ENCODE data around the gene UBE2I.
"Not testable (repeated sequence)": the region's sequence is repeated elsewhere in the genome, so short reads cannot be mapped to it uniquely, and the experiment has no call there.

Gene UBE2I

DNA sequence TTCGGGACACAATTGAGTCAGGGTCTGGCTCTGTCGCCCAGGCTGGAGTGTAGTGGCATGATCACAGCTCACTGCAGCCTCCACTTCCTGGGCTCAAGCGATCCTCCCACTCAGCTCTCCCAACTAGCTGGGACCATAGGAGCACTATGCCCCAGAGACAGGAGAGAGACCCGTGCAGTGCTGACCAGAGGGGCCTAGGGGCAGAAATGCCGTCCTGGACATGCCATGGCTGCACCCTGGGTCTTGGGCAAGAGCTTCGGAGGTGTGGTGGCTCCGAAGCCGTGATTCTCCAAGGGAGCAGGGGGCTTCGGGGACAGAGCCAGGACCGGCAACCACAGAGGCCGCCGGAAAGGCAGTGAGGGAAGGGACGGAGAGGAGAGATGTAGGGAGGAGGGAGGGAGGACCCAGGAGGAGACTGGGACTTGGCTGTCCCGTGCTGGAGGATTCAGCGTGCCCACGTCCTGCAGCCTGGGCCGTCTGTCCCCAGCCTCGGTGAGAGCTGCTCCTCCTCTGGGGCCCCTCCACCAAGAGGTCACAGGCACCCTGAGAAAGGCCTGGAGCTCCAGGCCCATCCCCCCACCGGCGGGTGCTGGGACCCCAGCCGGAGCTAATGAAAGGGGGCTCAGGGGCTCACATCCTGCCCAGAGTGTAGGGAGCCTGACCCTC, 31.7 kb upstream of the UBE2I start:
- DNase-seq = no peak

DNA sequence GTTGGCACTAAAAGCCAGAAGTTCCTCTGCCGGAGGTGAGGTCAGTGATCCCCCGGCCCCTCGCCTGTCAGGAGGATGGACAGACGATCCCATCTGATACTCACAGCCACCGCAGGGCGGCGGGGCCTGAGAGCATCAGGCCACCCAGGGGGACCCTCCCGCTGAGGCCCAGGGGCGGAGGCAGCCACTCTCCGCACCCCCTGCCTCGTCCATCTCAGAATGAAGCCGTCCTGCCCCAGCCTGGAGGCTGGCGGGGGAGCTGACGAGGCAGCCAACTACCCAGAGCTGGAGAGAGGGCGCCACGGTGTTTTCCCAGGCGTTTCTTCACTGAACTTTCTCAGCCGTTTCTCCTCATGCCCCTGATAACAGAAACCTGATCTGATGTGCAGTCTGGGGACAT, 31.0 kb upstream of the UBE2I start:
- DNase-seq = no peak

DNA sequence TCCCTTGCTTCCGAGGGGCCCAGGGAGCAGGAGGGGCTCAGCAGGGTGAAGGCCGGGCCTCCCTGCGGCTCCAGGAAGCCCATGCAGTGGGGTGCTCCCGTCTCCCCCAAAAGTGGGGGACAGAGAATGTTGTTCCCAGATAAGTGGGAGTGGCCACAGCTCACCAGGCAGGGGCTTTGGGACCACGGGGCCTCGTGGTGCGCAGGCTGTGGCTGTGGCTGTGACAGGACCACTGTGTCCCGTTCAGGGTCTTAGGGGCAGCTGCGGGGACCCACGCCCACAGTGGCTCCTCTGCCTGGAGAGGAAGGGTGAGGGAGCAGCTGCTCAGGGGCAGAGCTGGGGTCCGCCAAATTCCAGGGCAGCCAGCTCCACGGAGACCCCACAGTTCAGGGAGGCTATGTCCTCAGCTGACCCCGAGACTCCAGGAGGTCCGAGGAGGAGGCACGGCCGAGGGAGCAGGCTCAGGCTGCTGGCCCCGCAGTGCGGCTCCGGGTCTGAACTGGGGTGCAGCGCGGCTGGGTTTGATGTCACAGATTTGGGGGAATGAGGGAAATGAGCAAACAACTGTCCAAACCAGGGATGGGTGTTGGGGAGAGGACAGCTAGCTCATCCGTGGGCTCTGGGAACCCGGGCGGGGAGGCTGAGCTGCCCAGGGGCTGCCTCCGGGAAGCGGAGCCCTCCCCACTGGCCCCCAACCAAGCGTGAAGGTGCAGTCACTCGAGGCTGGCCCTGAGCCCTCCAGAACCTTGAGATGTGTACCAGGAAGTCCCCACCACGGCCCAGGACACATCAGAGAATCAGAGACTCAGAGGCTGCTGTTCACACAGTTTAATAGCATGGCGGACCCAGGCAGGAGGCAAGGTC, 30.1 kb upstream of the UBE2I start:
- DNase-seq = no peak

DNA sequence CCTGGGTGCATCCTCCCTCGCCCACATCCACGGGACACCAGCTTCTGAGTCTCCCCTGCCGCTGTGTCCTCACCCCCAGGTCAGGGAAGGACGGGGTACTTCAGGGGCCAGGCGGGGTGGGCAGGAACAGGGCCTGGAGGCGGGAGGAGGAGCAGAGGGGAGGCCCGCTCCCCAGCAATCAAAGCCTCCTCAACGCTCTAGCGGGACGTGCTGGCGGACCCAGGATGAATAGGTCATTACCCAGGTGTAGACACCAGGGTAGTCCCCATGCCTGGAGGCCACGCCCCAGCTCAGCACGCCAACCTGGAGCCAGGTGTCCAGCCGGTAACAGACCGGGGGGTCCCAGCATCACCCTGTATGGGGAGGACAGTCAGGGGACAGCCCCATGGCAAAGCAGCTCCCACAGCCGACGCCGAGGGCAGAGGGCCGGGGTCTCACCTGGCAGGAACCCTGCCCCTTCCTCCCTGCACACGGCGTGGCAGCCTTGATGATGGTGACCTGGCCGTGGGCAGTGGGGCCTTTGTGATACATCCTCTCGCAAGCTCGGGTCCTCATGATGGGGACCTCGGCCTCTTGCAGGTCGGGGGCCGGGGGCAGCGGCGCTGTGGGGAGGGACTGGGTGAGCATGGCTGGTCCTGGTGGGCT, 29.4 kb upstream of the UBE2I start:
- no peak for DNase-seq

DNA sequence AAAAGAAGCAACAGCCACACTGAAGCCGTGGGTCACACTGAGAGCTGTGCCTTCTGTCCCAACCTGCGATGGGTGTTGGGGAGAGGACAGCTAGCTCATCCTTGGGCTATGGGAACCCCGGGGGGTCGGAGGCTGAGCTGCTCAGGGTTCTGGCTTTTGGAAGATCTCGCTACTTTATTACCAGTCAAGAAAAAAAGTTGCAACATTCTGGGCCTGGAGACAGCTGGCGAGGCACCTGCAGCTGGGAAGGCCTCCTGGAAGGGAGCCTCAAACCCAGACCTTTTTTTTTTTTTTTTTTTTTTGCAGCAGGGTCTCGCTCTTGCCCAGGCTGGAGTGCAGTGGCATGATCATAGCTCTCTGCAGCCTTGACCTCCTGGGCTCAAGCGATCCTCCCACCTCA, 28.7 kb upstream of the UBE2I start:
- DNase-seq = no peak

DNA sequence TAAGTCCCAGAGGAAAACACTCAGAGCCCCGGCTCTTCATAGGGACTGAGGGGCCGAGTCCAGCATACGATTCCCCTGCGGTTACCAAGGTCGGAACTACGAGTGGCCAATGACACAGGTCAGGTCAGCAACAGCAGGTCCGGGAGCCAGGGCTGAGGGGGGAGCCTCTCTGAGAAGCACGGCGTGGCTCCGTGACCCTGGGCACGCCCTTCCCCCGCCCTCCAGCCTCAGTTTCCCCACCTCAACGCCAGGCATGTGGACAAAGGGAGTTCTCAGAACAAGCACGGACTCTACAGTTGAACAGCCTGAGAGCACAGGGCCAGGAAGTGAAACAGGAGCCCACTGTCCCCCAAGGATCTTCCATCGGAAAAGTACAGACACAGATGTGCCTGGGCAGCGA, 27.9 kb upstream of the UBE2I start:
- DNase-seq = no peak

DNA sequence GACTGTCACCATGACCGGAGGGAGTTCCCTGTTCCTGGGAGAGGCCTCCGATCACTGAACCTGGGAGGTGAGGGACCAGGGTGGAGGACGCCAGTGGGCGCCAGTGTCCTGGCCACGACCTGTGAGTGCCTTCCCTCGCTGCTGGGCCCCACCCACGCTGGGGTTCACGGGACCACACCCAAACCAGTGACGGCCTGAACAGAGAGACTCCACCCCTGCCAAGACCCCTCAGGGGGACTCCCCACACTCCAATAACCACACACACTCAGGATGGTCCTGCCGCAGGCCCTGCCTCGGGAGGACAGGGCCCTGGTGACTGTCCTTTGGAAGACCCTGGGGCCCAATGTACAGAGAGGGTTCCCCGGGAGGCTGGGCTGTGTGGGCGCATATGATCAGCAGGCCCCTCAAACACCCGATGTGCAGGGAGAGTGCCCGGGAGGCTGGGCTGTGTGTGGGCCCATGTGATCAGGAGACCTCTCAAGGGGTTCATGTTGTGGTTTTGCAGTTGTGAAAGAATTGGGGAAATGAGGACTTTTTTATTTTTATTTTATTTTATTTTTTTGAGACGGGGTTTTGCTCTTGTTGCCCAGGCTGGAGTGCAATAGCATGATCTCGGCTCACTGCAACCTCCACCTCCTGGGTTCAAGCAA, 27.0 kb upstream of the UBE2I start:
- no peak for DNase-seq

DNA sequence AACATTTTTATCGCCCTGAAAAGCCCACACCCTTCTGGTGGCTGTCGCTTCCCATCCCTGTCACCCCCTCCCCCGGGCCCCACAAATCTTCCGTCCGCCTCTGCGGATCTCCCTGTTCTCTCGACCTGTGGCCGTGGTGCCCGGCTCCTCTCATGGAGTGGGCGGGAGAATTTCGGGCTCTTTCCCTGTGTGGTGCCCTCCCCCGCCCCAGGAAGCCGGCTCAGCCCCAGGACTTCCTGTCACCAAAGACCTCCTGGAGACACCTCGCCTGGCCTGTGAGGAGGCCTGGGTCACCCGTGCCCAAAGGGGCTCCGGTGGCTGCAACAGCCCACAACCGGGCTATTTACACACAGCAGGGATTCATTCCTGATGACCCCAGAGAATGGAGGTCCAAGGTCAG, 26.1 kb upstream of the UBE2I start:
- DNase-seq = no peak

DNA sequence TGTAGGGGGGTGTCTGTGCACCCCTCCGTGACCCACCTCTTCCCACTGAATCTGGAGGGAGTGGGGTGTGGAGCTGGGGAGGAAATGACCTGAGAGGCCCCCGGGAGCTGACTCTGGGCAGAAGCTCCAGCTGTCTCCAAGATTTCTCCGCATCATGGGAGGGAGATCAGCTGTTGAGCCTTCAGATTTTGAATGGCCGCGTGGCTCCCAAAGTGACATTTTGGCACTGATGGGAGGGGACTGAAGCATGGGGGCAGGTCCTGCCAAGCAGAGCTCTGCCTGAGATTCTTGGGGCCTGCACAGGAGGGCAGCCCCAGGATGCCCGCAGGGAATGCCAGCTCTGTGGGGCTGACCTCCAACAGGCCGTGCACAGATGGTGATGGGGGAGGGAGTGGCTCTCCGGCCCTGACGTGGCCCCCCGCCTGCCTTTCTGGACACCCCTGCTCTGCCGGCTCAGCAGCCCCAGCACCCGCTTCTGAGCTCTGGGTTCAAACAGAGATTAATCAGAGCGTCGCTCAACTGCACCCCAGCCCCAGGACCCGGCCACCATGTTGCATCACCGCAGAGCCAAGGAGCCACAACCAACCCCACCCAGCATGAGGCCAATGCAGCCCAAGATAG, 25.3 kb upstream of the UBE2I start:
- DNase-seq = no peak

DNA sequence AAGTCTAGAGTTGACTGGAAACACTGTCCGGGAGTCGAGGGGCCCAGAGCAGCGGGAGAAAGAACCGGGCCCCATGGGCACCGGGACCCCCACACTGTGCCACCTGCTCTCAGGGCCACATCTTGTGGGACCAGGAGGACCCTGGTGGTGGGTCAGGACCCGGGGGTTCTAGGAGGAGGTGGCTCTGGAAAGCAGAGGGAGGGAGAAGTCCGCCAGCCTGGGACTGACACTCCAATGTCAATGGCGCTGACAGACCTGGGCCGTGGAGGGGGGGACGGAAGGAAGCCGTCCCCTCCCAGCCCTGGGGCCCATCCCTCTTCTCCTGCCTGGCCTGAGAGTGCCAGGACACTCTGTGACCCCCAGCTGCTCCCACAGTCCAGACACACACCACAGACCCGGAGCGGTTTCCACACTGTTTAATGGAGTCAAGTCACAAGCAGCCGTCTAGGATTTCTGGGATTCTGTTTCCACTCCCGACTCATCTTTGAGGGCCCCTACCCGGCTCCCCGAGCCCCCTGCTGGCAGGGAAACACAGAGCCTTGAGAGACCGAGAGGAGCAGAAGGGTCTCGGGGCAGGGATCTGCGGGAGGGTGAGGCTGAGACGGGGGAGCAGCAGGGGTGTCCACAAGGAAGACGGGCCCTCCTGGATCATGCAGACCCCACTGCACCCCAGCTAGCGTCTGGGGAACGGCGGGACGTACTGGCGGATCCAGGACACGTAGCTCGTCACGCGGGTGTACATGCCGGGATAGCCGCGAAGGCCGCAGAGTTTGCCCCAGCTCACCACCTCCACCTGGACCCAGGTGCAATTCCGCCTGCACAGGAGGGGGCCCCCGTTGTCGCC, 23.5 kb upstream of the UBE2I start:
- DNase-seq = no peak

DNA sequence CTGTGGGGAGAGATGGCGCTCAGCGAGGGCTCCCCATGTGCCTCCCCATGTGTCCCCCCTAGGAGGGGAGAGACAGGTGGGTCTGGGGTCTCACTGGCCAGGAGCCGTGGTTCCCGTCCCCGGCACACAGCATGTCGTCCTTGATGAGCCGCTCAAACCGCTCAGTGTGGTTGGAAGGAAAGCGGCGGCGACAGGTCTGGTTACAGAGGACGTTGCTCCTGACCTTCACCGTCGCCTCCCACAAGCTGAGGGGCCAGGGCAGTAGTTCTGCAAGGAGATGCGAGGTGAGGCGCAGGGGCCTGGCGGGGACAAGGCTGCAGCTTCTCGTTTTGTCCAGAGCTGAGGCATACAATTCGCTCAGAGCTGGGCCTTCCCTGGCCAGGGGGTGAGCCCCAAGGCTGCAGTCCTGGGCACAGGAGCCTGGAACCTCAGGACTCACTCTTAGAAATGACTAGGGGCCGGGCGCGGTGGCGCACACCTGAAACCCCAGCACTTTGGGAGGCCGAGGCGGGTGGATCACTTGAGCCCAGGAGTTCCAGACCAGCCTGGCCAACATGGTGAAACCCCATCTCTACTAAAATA, 22.8 kb upstream of the UBE2I start:
- DNase-seq = no peak

DNA sequence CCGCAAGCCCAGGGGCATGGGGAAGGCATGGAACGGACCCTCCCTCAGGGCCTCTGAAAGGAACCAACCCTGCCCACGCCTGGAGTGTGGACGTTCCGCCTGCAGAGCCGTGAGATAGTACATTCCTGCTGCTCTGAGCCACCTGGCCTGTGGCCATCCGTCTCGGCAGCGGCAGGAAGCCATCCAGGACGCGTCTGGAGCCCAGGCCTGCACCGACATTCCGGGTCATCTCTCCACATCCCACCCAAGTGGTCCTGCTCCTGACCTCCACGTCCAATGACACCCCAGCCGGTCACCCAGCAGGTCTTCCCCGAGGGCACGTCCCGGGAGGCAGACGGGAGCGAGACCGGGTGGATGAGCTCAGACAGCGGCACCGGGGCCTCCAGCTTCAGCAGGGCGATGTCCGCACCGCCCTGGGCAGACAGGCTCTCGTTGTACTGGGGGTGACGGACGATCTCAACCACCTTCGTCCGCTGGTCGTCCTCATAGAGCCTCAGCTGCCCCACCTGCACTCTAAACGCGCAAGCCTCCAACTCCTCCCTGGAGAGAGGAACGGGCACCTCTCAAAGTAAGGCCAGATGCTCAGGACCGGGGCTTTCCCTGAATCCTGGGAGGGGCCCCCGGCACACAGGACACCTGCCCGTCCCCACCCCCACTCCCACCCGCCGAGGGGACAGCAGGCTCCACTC, 21.3 kb upstream of the UBE2I start:
- no peak for DNase-seq

DNA sequence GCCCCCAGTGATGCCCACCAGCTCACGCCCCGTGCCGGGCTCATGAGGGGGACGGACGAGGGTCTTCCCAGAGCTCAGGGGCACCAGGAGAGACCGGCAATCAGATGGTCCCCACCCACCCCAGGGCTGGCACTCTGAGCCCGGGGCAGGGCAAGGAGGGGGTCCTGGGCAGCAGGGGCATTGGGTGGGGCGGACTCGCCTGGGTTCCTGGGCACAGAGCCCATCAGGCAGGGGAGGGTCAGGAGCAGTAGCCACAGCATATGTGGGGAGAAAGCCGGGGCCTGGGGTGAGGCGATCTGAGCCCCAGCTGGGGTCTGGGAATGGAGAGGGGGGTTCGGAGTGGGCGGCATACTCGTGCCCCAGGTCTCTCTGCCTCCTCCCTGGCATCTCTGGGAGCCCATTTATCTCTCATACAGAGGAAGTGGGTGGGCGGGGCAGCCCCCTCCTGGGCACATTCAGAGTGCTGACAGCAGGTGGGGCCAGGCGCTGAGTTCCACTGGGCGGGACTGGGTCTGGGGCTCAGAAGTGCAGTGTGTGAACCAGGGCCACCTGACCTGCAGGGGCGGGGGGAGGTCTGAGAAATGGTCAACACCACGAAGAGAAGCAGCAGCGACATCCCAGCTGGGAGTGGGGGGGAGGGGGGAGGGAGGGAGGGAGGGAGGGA, 20.5 kb upstream of the UBE2I start:
- no peak for DNase-seq

DNA sequence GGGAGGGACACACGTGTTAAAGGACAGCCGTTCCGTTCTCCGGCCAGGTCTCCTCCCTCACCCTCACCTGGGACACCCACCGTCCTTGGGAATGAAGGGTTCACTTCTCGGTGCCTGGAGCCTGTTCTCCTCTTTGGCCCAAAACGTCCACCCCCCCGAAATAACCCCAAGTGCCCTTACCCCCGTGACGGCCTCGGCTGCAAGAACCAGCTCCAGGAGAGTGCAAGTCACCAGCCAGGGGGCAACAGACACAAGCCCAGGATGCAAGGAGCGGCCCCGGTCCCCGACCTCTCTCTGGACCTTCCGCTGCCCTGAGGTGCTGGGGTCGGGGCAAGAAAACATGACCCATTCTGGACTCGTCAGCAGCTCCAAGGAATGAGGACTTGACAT, 20.0 kb upstream of the UBE2I start:
- DNase-seq = no peak

DNA sequence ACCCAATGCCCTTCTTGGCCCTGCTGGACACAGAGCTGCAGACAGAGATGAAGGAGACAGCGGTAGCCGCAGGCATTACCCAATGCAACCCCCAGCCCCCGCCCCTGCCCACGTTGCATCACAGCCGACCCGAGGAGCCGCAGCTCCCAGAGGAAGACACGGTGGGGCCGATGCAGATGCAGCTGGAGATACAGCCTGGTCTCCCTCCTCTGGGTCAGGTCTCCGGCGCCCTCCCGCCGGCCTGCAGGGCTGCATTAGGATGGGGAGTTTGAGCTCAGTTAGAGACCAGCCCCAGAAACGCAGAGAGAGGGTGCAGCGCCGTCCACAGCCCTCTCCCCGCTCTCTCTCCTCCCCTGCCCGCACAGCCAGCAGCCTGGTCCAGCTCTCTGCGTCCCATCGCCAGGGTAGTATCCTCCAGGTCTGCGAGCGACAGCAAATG, 19.4 kb upstream of the UBE2I start:
- DNase-seq = no peak

DNA sequence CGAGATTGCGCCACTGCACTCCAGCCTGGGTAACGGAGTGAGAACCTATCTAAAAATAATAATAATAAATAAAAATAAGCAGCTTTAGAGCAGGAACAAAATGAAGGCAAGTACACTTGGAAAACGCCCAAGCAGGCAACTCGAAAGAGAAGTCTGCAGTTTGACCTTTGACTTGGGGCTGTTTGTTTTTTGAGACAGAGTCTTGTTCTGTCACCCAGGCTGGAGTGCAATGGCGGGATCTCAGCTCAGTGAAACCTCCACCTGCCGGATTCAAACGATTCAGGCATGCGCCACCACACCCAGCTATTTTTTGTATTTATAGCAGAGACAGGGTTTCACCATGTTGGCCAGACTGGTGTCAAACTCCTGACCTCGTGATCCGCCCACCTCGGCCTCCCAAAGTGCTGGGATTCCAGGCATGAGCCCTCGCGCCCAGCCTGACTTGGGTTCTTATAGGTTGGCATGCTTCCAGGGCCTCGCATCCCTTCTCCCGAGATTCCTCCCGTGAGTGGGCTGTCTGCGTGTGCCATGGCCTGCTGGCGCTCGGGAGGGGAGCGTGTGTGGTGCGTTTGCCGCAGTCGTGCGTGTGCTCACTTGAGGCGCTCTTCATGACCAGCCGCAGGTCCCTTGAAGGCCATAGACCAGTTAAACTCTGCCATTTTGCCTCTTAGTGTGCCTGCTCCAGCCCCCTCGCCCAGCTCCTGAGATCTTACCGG, 18.4 kb upstream of the UBE2I start:
- peak; percentile 73 for DNase-seq

DNA sequence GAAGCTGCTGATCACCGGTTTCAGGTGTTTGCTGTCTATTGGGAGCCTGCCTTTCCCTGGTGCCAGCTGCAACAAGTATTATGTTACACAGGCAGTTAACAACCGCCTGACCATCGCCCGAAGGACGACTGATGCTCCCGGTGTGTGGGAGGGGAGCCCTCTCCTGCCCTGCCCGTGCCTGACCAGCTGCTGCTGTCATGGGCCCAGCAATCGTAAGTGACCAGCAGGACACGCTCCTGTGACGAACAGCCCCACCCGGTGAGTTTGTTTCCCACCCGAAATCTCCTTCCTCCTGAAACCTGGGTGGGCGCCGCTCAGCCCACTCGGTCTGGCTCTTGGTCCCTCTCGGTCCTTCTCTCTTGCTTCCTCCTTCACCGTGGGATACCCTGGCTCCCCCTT, 17.9 kb upstream of the UBE2I start:
- DNase-seq = no peak

DNA sequence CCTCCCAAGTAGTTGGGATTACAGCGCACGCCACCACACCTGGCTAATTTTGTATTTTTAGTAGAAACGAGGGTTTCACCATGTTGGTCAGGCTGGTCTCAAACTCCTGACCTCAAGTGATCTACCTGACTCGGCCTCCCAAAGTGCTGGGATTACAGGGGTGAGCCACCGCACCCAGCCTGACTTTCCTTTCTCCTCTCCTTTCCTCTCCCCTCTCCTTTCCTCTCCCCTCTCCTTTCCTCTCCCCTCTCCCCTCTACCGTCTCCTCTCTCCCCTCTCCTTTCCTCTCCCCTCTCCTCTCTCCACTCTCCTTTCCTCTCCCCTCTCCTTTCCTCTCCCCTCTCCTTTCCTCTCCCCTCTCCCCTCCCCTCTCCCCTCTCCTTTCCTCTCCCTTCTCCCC, 17.2 kb upstream of the UBE2I start:
- DNase-seq = not testable (repeated sequence)

DNA sequence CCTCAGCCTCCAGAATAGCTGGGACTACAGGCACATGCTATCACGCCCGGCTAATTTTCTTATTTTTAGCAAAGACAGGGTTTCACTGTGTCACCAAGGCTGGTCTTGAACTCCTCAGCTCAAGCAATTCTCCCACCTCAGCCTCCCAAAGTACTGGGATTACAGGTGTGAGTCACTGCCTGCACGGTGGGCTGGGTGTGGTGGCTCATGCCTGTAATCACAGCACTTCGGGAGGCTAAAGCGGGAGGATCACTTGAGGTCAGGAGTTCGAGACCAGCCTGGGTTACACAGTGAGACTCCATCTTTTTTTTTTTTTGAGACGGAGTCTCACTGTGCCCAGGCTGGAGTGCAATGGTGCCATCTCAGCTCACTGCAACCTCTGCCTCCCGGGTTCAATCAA, 16.6 kb upstream of the UBE2I start:
- DNase-seq = not testable (repeated sequence)
